Activated CD4-positive, CD25-positive, alpha-beta regulatory T cell (primary cell): ENCODE results near the gene C6orf47.
"Not testable (repeated sequence)": the region's sequence is repeated elsewhere in the genome, so short reads cannot be mapped to it uniquely, and the experiment has no call there.

Experiments used
- DNase-seq, 4 experiments: peaks; one replicate each; lab custom pipeline; 2025; lab: John Stamatoyannopoulos, UW

The C6orf47 gene, protein sequence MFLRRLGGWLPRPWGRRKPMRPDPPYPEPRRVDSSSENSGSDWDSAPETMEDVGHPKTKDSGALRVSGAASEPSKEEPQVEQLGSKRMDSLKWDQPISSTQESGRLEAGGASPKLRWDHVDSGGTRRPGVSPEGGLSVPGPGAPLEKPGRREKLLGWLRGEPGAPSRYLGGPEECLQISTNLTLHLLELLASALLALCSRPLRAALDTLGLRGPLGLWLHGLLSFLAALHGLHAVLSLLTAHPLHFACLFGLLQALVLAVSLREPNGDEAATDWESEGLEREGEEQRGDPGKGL

DNA sequence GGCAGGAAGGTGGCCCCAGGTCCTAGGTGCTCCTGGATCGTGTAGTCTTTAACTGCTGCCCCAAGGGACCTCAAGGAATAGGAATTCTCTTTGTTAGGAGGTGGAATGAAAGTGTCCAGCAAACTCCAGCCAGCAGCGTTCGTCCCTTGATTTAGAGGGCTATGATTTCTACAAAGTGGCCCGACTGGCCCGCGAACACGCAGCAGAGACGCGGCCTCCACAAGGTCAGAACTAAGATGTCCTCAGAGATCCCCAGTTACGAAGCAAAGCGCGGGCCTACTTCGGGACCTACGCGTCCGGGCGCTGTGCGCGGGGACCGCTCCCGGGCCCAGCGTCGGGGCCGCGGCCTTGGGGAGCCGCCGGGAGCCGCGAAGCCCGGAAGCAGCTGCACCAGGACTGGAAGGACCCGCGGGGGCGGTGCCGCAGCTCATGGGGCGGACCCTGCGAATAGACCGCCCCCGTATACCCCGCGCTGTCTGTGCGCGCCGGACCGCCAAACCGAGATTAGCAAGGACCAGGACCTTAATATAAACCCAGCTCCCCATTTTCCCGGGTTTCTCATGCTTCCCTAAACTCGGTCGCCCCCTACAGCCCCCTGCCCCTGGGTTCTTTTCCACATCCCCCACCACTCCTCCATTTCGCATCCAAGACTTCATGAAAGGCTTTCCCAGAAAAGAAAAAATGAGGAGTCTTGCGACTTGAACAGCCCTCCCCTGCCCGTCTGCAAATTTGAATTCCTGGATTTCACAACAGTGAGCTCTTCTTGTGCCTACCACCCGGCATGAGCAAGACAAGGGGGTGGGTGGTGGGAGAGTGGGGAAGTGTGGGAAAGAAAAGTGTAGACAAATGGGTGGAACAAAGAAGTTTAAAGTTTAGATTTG, at the start of gene C6orf47:
Gene C6orf47 (minus strand): TSS at position 398 of the 881 bp plus-strand sequence. CDS start 831 bp downstream, outside the sequence.
- peak; percentile 43 to 59 (median 51) for DNase-seq

DNA sequence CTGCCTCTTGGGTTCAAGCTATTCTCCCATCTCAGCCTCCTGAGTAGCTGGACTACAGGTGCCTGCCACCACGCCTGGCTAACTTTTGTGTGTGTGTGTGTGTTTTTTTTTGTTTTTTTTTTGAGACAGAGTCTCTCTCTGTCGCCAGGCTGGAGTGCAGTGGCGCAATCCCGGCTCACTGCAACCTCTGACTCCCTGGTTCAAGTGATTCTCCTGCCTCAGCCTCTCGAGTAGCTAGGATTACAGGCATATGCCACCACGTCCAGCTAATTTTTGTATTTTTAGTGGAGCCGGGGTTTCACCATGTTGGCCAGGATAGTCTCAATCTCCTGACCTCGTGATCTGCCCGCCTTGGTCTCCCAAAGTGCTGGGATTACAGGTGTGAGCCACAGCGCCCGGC, 48.6 kb upstream of the C6orf47 start:
- DNase-seq: not testable (repeated sequence)

DNA sequence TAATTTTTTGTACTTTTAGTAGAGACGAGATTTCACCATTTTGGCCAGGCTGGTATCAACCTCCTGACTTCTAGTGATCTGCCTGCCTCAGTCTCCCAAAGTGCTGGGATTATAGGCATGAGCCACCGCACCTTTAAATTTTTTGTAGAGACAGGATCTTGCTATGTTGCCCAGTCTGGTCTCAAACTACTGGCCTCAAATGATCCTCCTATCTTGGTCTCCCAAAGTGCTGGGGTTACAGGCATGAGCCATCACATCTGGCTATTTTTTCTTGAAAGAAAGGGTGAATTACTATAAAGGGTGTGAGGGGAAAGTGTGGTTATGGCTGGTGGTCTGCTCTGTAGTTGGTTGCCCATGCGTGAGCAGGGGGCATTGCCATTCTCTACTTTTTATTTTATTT, 47.6 kb upstream of the C6orf47 start:
- DNase-seq: no peak

DNA sequence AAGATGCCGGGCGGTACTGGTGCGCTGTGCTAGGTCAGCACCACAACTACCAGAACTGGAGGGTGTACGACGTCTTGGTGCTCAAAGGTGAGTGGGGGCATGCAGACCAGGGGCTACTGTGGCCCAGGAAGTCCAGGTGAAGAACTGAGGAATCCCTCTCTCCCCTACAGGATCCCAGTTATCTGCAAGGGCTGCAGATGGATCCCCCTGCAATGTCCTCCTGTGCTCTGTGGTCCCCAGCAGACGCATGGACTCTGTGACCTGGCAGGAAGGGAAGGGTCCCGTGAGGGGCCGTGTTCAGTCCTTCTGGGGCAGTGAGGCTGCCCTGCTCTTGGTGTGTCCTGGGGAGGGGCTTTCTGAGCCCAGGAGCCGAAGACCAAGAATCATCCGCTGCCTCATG, 47.1 kb upstream of the C6orf47 start:
- no peak for DNase-seq

DNA sequence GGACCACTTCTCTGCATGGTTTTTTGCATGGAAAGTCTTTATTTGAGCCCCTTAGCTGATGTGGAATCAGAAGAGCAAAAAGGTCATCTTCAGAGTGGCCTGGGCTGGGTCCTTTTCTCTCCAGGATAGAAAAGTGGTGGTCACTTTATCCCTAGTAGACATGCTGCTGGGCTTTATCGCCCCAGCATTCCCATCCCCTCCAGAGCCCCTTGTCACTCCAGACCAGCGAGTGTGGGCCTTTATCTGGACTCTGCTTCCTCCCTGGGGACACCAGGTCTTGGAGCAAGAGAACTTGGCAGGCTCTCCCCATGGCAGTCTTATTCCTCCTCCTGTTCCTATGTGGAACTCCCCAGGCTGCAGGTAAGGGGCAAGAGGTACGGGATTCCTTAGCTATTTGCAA, 46.0 kb upstream of the C6orf47 start, which contains the start of gene LY6G6F:
Gene LY6G6F (plus strand): TSS at position 268 of the 400 bp plus-strand sequence. CDS start 41 bp downstream, at position 309.
- DNase-seq: no peak

DNA sequence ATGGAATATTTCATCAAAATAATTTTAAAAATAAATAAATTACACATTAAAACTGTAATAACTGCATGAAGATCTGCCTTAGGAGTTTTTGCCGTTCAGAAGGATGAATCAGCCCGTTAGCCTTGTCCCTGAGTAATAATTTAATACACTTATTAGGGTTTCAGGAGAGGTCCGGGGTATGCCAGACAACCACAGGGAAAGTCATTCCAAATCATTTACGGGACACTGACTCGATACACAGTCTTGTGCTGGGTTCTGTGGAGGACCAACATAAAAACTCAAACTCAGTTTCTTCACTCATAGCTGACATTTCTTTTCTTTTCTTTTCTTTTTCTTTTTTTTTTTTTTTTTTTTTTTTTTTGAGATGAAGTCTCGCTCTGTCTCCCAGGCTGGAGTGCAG, 45.4 kb upstream of the C6orf47 start:
- DNase-seq: no peak

DNA sequence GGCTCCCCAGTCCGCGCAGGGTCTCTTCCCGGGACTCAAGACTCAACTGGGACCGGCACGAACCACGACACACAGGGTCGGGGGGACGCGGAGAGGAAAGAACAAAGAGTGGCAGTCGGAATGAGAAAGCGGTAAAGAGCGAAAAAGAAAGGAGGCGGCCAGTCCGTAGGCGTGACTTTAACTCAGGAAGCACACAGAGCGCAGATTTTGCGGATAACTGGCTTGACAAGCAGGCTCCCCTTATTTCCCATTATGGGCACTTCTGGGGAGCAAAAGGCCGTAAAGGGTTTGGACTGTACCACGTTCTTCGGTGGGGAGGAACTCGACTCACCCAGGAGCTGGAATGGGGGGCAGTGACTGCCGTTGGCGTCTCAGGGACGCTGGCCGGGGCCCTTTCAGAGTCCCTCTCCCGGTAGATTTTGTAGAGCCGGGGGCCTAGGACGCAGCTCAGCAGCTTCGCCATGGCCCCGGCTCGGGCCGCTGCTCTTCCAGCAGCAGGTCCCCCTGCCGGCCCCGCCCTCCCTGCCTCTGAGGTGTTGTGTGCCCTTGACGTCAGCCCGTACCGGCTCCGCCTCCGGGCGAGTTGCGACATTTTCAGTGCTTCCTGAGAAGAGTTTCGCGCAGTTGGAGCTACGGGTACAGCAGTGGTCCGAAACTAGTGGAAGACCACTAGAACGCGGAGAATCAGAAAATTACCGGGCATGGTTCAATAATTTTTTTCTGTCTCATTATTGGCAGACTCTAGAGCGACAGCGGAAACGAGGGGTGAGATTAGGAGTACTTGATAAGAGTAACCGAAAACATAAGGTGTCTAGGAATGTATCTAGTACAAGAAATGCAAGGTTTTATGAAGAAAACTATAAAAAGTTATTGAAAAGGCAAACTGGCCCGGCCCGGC, 42.5 kb upstream of the C6orf47 start, which contains the start of gene ABHD16A:
Gene ABHD16A (minus strand): TSS at position 506 of the 898 bp plus-strand sequence. CDS start 43 bp downstream, at position 463.
- peak; percentile 90 to 96 (median 94) for DNase-seq

DNA sequence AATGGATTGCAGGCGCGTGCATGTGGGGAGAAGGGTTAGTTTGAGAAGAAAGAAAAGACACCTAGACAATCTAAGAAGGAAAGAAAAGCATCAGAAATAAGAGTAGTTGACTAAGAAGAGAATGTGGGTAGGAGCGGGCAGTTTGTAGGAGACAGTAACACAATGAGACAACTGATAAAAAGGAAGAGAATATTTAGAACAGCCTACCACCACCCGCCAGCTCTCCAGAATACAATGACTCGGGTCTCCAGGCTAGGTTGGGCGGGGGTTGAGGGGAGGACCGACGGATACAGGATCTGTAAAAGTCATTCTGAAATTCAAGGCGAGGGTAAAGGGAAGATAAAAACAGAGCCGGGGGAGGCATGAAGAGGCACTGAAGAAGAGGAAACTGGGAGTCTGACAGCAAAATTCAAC, 41.8 kb upstream of the C6orf47 start:
- DNase-seq: no peak

DNA sequence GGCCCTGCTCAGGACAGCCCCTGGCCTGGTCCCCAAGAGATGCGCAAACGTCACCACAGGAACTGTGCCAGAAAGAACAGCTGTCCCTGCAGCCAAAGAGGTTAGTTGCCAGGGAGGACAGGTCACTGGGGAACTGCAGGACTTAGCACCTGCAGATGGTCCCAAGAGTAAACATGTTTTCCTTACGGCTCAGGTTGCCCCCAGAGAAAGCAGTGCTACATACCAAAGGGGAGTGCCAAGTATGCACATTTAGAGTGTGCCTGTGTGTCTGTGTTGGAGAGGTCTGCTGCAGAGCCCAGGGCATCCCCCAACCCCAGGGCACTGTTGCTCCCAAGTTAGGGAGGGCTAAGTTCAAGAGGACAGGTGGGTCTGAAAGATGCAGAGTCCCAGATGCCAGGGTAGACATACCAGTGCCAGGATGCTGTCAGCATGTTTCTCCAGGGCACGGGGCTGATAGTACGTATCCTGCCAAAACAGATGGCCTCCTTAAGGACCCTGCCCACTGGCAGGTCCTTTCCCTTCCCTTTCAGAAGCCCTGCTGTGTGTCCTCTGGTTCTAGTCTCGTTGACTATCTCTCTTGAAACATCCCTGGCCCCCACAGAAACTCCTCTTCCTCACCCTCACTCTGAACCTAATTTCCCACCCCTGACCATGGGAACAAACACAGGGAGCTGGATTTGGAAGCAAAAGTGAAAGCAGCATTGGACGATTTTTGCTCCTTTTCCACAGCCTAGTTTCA, 41.3 kb upstream of the C6orf47 start:
- DNase-seq: no peak

DNA sequence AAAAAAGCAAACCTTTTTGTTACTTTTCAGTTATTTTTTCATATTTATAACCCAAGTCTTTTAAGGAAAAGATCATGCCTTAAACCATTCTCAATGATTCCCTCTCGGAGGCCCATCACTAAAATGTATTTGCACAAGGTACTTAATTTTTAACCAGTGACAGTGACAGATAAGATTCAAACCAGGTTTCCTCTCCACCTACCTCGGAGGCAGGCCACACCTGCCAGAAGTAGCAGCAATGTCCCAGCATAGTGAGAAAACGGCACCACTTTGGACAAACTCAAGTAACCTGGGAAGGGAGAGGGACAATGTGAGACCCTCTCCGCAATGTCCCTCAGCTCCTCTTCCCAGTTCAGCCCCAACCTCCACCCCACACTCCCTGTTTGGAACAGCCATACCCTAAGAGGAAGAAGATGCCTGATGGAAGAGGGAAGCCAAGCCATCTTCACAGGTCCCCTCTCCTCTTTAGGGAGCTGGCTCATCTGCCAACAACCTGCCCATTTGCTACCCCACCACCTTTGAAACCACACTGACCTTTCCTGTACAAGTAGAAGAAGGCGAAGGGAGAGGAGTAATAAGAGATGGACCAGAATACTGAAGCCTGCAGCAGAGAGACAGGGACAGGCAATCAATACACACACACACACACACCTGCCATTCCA, 40.3 kb upstream of the C6orf47 start:
- DNase-seq: no peak

DNA sequence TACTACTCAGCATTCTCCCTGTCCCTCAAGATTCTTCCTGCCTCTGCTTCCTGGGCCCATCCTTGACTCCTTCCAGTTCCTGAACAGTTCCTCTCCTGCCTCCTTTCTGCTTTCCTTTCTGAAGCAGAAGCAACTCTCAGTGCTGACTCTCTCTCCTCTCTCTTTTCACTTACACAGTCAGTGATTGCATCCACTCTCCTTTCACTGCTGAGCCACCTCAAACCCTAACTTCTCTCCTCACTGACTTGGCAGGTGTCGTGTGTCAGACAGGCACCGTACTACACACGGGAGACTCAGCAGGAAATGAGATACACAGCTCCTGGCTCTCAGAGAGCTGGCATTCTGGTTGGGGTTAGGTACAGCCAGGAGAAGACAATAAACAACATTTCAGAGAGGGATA, 37.0 kb upstream of the C6orf47 start:
- DNase-seq: no peak

DNA sequence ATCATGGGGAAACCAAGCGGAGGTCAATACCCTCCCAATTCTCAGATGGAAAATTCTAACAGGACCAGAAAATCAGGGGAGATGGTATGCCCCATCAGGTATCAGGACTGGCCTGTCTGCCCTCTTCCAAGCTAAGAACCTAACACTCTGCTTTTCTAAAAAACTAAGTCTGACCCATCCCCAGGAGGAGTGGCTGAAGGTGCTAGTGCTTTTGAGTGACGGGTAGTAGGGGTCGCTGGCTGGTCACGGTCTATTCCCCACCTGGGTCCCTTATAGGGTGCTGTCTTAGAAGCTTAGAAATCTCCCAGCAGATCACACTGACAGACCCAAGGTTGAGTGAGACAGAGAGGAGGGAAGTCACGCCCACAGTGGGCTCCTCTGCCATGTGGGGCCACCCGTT, 33.0 kb upstream of the C6orf47 start:
- no peak for DNase-seq

DNA sequence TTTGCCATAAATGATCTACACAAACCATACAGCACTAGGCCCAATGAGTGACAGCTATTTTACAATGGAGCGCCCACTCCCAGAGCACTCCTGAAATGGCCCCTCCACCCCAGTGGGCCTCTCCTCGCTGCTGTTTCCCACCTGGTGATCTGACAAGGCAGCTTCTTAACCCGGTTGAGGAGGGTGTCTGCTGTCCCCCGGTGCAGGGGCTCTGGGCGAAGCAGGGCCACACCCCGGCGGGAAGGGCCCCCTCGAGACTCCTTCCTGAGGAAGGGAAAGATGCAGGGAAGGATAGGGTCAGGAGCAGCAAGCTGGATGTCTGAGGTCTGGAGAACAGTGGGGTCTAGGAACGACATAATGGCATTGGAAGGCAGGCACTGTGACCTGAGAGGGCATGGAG, 32.3 kb upstream of the C6orf47 start:
- DNase-seq: no peak

DNA sequence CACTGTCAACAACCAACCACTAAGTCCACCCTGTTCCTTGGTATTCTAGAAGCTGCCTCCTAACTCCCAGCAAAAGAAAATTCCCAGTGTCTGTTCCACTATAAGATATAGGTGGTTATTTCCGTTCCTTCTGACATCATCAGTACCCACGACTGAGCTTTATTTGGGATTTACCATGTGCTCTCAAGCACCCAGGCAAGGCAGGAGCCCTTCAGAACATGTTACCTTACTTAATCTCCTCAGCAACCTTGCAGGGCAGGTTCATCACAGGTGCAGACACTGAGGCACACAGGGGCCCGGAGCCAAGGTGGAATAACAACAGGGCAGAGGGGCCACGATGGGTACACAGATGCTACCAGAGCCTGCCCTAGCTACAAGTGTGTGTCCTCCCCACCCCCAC, 31.8 kb upstream of the C6orf47 start:
- DNase-seq: no peak

DNA sequence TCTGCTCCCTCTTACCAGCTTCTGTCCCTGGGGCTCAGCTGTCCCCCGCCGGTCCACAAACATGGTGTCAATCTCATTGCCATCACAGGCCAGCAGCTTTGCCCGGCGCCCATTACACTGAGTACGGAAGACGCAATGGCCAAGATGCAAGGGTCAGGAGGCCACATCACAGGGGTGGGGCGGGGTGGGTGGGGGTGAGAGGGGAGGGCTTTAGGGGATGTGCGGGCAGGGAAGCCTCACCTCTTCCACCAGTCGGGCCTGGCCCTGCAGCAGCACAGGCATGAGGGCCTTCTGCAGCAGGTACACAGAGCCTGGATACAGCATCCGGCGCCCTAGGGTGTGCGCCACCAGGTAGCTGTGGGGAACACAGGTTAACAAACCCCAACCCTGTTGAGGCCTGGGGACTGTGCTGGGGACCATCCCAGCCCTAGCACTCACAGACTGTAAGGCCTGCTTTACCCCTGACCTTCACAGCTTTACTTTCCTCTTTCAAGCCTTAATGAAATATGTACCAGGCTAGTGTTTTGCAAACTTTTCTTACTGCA, 31.1 kb upstream of the C6orf47 start:
- DNase-seq: no peak

DNA sequence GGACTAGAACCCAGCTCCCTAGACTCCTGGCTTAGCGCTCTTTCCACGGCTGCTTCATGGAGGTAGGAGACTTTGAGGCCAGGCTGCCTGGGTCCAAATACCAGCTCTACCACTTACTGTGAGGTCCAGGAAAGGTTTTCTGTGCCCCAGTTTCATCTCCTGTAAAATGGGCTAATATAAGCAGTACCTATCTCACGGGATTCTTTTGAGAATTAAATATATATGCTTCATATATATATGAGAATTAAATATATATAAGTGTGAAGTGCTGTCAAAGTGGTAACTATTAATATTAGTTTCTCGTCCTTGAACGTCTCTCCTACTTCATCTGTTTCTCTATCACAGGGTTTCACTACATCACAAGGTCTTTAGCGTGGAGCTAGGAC, 30.5 kb upstream of the C6orf47 start:
- DNase-seq: no peak

DNA sequence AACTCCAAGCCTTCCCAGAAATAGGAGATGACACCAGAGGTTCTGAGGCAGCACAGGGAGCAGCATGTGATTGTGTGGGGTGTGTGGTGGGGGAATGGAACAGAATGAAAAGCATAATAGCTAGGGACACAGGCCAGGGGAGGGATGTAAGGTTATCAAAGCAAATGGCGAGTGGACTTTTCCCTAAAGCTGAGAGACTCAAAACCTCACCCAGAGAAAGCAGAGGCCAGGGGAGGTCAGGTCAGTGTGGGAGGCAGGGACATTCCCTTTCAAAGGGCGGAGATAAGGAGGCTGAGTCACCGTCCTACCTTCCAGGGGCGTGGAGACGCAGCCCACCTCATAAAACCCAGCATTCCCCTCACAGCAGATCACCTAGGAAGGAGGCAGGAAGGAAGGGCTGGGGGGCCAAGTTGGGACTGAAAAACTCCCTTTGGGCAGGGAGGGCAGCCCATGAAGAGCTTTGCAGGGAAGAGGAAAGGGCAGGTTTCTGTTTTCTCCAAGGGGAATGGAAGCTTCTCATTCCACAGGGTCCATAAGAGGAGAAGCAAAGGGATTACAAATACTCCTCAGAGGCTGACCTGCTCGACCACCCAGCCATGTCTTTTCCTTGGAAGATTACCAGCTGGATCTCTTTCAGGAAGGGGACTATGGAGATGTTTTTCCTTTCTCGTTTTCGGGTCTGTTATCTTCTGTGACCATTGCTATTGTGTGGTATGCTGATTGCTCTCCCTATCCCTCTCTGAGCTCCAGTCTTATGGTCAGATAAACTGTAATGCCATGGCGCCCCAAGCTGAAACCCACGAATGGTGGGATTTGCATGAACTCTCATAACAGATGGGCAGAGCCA, 29.9 kb upstream of the C6orf47 start:
- no peak for DNase-seq

DNA sequence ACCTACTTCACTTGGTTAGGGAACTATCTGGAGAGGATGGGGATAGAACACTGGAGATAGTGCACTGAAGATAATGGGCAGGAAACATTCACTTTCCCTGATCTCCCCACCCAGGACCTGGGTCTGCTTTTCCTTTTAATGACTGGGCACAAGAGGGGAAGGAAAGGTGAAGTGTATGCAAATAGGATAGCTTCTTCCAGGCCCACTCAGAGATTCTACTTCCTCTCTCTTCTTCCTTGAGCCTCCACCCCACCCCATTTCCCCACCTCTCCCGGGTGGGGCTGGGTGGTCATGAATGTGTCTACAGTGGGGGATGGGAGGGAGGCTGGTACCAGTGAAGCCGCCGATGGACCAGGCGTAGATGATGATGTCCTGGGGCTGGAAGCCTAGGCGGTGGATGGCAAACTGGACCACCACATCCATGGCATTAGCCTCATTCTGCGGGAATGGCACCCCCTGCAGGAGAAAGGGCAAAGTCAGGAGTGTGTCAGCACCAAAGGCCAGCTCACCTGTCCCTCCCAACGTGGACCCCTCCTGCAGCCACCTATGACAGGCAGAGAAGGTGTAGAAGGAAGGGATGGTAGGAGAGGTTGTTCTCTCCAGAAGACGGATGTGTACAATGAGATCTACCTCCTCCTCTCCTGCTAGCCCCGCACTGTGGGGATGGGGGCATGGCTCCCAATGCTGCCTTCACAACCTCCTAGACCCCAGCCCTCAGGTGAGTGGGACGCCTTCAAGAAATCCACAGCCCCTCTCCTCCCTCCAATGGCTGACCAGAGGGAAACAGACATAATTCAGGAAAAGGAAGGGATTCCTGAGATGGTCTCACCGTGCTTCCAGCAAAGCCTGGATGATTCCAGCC, 28.9 kb upstream of the C6orf47 start:
- DNase-seq: no peak
